ENCODE data around the gene SERPINB10.

DNA sequence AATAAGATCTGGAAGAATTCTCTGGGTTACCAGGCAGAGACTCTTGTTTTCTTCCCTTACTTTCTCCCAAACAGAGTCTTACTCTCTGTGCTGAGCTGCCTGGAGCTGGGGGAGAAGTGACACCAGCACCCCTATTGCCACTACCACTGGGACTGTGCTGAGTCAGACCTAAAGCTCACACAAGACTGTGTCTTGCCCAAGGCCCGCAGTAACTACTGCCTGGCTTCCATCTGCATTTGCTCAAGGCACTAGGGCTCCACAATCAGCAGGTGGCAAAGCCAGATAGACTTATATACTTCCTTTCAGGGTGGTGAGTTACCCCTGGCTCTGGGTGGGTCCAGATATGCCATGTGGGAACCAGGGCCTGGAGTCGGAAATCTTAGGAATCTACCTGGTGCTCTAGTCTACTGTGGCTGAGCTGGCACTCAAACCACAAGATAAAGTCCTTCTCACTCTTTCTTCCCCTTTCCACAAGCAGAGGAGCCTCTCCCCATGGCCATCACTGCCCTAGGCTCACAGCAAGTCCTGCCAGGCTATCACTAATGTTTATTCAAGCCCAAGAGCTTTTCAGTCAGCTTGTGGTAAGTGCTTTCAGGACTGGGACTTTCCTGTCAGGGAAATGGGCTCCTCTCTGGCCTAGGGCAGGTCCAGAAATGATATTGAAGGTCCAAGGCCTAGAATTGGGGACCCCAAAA is 47.8 kb upstream of the SERPINB10 start:
- TF ChIP-seq, protein P1, sequence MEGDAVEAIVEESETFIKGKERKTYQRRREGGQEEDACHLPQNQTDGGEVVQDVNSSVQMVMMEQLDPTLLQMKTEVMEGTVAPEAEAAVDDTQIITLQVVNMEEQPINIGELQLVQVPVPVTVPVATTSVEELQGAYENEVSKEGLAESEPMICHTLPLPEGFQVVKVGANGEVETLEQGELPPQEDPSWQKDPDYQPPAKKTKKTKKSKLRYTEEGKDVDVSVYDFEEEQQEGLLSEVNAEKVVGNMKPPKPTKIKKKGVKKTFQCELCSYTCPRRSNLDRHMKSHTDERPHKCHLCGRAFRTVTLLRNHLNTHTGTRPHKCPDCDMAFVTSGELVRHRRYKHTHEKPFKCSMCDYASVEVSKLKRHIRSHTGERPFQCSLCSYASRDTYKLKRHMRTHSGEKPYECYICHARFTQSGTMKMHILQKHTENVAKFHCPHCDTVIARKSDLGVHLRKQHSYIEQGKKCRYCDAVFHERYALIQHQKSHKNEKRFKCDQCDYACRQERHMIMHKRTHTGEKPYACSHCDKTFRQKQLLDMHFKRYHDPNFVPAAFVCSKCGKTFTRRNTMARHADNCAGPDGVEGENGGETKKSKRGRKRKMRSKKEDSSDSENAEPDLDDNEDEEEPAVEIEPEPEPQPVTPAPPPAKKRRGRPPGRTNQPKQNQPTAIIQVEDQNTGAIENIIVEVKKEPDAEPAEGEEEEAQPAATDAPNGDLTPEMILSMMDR (IDR thresholded peaks at IDR 0.05; ENCODE audit: low read length), result no peak
- TF ChIP-seq EZH2 (optimal IDR thresholded peaks at IDR 0.05; ENCODE audit: low read depth, low read length), result no peak
